Caki2 (cell line): ENCODE measurements around the gene COTL1. TPM values are rescaled to one million over a fixed set of nuclear protein-coding genes. Genes with fewer than 3 reads are reported as not detected.
A peak's percentile ranks its signal among the peaks of the same experiment; 100 is the strongest.

ENCODE experiments used
- DNase-seq: peaks from one replicate; pipeline ENCODE4 v3.0.0-alpha.2; 2015; ENCODE audit warnings: low read depth
- in situ Hi-C: cut with HindIII; loops from 2 replicates; pipeline ENCODE4 v1.10.0; 2016; ENCODE audit warnings: low sequenced_read_pairs, low pct_unique_long_range_greater_than_20kb, mixed read lengths
- total RNA-seq: library from RNA; depleted of rRNA; stranded (reverse); fragments of >200 nt; shearing (Covaris generic); gene quantifications from 2 replicates; pipeline ENCODE4 v1.2.3, GENCODE V29; 2014; ENCODE audit warnings: low replicate concordance; rRNA removed

Gene COTL1
- 294 and 317 TPM in 2 replicates for total RNA-seq

GRCh38 chr16:84617791-84618580, at the start of gene COTL1:
Gene COTL1 (minus strand): TSS chr16:84618078. CDS start chr16:84617914, 164 bp downstream.
- in situ Hi-C loops: no loop called here
- DNase-seq: peak; percentile 97

- DNase-seq: no peak
- in situ Hi-C loops: no loop called here
Observed at GRCh38 chr16:84665843-84666242, 48.0 kb upstream of the COTL1 start.

GRCh38 chr16:84665359-84665758, 47.5 kb upstream of the COTL1 start:
- in situ Hi-C loops: no loop called here
- DNase-seq: no peak

- in situ Hi-C loops: no loop called here
- no peak for DNase-seq
Observed at GRCh38 chr16:84663433-84664101, 45.7 kb upstream of the COTL1 start.

DNA sequence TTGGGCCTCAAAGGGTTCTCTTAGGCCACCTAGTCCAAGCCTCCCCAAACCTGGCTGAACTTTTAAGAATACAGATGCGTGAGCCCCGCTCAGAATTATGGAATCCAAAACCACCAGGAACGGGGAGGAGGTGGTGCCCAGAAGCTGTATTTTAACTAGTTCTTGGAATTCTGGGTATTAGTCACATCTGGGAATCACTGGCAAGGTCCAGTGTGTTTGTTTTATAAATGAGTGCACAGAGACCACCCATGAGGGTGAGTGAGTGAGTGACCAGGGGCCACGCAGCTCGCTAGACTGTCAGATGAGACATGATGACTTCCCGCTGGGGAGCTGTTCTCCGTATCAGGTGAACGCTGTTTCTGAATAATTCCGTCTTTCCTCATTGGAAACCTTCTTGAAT, 44.6 kb upstream of the COTL1 start:
- DNase-seq: no peak
- in situ Hi-C loops: no loop called here

- DNase-seq: no peak
Observed at GRCh38 chr16:84661418-84662060, 43.7 kb upstream of the COTL1 start.

DNA sequence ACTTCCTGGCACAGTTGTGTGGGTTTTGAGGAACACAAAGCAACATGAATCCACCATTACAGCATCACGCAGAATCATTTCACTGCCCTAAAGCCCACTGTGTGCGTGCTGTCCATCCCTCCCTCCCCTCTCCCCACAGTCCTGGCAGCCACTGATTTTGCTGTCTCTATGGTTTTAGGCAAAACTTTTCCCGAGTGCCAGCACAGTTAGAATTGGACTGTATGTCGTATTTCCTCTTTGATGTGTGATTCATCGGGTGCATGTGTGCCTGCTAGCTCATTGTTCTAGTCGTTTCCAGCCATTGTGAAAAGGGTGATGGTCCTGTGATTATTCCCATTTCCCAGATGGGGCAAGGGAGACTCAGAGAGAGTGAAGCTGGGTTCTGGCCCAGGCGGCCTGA, 43.1 kb upstream of the COTL1 start:
- DNase-seq: no peak
- in situ Hi-C loops: no loop called here

More at GRCh38 chr16:84661418-84662060, 43.7 kb upstream of the COTL1 start:
- in situ Hi-C loops: no loop called here

GRCh38 chr16:84659656-84660300, 41.9 kb upstream of the COTL1 start:
- in situ Hi-C loops: no loop called here
- DNase-seq: no peak

DNA sequence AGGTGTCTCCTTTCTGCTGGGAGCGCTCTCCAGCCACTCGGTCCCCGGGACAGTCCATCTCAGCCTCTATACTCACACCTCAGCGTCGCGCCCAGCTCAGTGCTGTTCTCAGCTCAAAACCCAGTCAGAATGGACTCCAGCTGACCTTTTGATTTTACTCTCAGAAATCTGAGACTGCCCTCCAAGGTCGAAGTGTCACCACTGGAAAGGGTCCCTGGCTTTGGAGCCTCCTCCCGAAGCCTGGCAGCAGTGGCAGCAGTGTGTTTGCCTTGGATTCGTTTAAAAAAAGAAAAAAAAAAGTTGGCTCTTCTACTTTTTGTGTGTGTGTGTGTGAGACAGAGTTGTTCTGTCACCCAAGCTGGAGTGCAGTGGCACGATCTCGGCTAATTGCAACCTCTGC, 40.8 kb upstream of the COTL1 start:
- DNase-seq: no peak
- in situ Hi-C loops: no loop called here

DNA sequence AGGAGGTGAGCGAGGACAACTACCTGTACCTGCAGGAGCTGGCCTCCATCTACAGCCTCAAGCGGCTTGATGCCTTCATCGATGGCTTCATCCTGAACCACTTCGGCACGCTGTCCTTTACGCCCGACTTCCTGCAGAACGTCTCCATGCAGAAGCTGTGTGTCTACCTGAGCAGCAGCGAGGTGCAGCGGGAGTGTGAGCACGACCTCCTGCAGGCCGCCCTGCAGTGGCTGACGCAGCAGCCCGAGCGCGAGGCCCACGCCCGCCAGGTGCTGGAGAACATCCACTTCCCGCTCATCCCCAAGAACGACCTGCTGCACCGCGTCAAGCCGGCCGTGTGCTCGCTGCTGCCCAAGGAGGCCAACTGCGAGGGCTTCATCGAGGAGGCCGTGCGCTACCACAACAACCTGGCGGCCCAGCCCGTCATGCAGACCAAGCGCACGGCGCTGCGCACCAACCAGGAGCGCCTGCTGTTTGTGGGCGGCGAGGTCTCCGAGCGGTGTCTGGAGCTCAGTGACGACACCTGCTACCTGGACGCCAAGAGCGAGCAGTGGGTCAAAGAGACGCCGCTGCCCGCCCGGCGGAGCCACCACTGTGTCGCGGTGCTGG, 39.5 kb upstream of the COTL1 start:
- in situ Hi-C loops: no loop called here
- DNase-seq: no peak

DNA sequence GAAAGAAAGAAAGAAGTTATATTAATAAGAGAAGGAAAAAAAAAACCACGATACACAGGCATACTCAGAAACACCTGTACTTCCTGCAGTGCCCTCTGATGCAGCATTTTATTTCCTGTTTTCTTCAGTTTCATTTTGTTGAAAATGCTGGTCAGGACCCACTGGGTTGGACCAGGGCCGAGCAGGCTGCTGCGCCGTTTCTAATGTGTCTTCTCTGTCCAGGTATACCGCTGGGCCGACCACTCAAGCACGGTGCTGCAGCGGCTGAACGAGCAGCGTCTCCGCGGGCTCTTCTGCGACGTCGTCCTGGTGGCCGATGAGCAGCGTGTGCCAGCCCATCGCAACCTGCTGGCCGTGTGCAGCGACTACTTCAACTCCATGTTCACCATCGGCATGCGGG, 38.8 kb upstream of the COTL1 start:
- DNase-seq: no peak
- in situ Hi-C loops: no loop called here

DNA sequence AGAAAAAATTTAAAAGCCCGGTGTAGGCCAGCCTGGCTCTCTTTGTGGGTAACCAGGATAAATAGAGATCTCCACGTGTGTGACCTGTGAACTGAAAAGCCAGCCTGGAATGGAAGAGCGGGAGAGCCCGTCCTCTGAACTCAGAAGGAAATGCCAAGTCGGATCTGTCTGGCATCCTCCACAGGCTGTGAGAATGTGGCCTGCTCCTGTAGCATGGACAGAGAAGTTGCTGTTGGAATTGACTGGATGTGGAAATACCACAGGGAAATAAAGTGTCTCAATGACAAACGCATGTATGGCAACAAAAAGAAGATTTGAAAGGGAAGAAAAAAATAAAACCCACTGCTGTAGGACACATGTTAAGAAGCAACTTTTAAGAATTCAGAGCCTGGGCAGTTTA, 37.1 kb upstream of the COTL1 start:
- in situ Hi-C loops: no loop called here
- no peak for DNase-seq

GRCh38 chr16:84654238-84654637, 36.4 kb upstream of the COTL1 start:
- no peak for DNase-seq
- in situ Hi-C loops: no loop called here

GRCh38 chr16:84652566-84652965, 34.7 kb upstream of the COTL1 start:
- in situ Hi-C loops: no loop called here
- DNase-seq: no peak

DNA sequence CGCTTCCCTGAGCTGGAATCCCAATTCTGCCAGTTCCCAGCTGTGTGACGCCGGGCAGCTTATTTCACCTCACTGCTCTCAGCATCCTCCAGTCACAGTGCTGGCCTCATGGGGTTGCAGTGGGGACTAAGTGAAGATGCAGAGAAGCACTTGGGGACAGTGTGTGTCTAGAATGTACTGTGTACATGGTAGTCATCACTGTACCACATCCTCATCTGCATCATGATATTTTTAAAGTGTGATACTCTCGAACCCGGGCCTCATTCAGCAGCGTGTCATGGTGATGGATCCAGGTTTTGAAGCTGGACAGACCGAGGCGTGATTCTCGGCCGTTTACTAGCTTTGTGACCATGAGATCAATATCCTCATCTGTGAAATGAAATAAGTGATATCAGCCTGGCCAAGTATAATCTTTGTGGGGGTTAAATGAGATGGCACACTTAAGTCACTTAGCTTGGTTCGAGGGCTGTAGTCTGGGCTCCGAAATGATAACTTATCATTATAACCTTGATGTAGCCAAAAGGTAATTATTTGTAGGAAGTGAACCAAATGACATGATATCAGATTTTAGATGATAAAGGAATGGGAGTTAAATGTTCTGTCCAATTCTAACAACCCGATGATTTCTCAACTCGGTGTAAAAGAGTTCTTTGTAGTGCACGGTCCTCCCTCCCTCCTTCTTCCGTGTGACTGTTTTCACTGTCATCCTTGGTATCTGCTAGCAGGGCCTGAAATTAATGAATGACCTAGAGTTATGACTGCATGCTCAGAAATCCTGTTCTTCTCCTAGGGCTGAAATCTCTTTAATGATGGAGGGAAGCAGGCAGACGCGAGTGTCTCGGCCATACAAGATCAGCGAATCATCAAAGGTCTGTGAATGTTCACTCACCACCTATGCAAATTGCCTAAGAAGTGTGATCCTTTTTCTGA, 32.4 kb upstream of the COTL1 start:
- DNase-seq: peak; percentile 78
- in situ Hi-C loops: no loop called here

DNA sequence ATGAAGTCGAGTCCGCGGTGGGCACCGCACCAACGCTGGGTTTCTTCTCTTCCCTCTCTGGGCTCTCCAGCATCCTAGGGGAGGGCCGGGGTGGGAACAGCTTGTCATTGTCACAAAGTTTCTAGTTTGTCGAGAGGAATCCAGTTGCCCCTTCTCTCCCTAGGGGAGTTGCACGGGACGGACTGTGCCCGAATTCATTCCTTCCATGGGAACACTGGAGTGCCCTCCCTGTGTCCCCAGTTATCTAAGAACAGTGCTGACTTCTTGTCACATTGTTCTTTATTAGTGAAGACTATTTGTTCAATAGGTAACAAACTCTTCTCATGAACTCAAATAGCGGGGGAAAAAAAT, 31.6 kb upstream of the COTL1 start:
- no peak for DNase-seq
- in situ Hi-C loops: no loop called here

- DNase-seq: no peak
- in situ Hi-C loops: no loop called here
Observed at GRCh38 chr16:84648595-84649510, 31.0 kb upstream of the COTL1 start.
